ENCODE results near the gene MRTFA. TPM values are rescaled to one million over a fixed set of nuclear protein-coding genes. Genes with fewer than 3 reads are reported as not detected.

MRTFA gene
- polyA plus RNA-seq, 2 donors, result 10.7 to 16.5 TPM

DNA sequence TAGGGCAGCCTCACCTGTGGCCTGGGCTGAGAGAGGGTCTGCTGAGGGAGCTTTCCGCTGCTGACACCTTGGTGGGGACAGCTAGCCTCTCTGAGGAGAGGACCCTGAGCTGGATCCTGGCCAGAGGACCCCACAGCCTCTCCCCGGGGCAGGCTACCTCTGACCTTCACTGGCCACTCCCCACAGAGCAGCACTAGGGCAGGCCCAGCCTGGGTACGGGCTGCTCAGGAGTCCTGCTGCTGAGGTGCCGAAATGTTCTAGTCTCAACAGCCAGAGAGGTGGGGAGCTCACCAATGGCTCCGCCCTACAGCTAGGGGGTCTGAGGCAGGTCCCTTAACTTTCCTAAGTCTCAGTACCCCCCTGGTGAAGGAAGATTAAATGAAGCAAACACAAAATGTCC is 218.6 kb downstream of the MRTFA start:
- peaks cover 0 to 3% of the 10 kb centered on the region in 2 donors for H3K4me1 ChIP-seq (ENCODE audit: control insufficient read depth in 2 of 2, insufficient read depth in 2 of 2, low read length in 1 of 2)
- 93% methylated on average over 5 of the region's 5 CpGs for WGBS, 2 donors
- peaks cover 20 to 44% of the 10 kb centered on the region in 2 donors for H3K36me3 ChIP-seq (ENCODE audit: control insufficient read depth in 2 of 2, insufficient read depth in 2 of 2, low read length in 1 of 2)
- H3K9me3 ChIP-seq (ENCODE audit: control insufficient read depth in 2 of 2, insufficient read depth in 1 of 2, low read depth in 1 of 2, low read length in 1 of 2), result no peaks in the 10 kb centered on the region
- no peak overlapping the region for H3K4me3 ChIP-seq (ENCODE audit: low read depth in 1 of 2, low read length in 2 of 2)
- H3K27ac ChIP-seq (ENCODE audit: low read depth in 2 of 2, low read length in 1 of 2), result no peak overlapping the region
- H3K27me3 ChIP-seq (ENCODE audit: control insufficient read depth in 1 of 2, insufficient read depth in 2 of 2, low read length in 2 of 2), result no peaks in the 10 kb centered on the region

GRCh38 chr22:40417041-40417440 is 219.5 kb downstream of the MRTFA start:
- no peak overlapping the region for H3K4me3 ChIP-seq (ENCODE audit: low read depth in 1 of 2, low read length in 2 of 2)
- H3K27ac ChIP-seq (ENCODE audit: low read depth in 2 of 2, low read length in 1 of 2), result no peak overlapping the region
- peaks cover 20 to 36% of the 10 kb centered on the region in 2 donors for H3K36me3 ChIP-seq (ENCODE audit: control insufficient read depth in 2 of 2, insufficient read depth in 2 of 2, low read length in 1 of 2)
- 93 to 95% methylated on average over 8 of the region's 8 CpGs for WGBS, 2 donors
- peaks cover 0 to 3% of the 10 kb centered on the region in 2 donors for H3K4me1 ChIP-seq (ENCODE audit: control insufficient read depth in 2 of 2, insufficient read depth in 2 of 2, low read length in 1 of 2)
- H3K27me3 ChIP-seq (ENCODE audit: control insufficient read depth in 1 of 2, insufficient read depth in 2 of 2, low read length in 2 of 2), result no peaks in the 10 kb centered on the region
- no peaks in the 10 kb centered on the region for H3K9me3 ChIP-seq (ENCODE audit: control insufficient read depth in 2 of 2, insufficient read depth in 1 of 2, low read depth in 1 of 2, low read length in 1 of 2)

- Histone ChIP-seq H3K27me3 (ENCODE audit: control insufficient read depth in 1 of 2, insufficient read depth in 2 of 2, low read length in 2 of 2) (no peaks in the 10 kb centered on the region), H3K9me3 (ENCODE audit: control insufficient read depth in 2 of 2, insufficient read depth in 1 of 2, low read depth in 1 of 2, low read length in 1 of 2) (no peaks in the 10 kb centered on the region), H3K27ac (ENCODE audit: low read depth in 2 of 2, low read length in 1 of 2) (no peak overlapping the region), H3K36me3 (ENCODE audit: control insufficient read depth in 2 of 2, insufficient read depth in 2 of 2, low read length in 1 of 2) (peaks cover 20 to 36% of the 10 kb centered on the region in 2 donors), H3K4me3 (ENCODE audit: low read depth in 1 of 2, low read length in 2 of 2) (no peak overlapping the region), H3K4me1 (ENCODE audit: control insufficient read depth in 2 of 2, insufficient read depth in 2 of 2, low read length in 1 of 2) (peaks cover 0 to 3% of the 10 kb centered on the region in 2 donors)
- WGBS, 2 donors, result 94% methylated on average over 11 of the region's 11 CpGs
These were observed 219.9 kb downstream of the MRTFA start for GRCh38 chr22:40416636-40417035.

DNA sequence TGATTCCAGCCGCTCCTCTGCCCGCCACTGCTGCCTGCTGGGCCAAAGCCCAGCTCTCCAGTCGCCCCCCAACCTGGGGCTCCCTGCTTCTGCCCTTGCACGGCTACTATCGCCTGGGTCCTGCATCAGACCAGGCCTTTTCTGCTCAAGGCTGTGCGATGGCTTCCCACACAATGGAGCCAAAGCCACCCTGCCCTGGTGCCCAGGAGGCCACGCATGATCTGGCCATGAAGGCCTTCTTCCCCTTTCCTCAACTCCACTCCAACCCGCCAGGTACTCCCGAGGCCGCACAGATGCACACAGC is 220.3 kb downstream of the MRTFA start:
- H3K9me3 ChIP-seq (ENCODE audit: control insufficient read depth in 2 of 2, insufficient read depth in 1 of 2, low read depth in 1 of 2, low read length in 1 of 2), result no peaks in the 10 kb centered on the region
- H3K36me3 ChIP-seq (ENCODE audit: control insufficient read depth in 2 of 2, insufficient read depth in 2 of 2, low read length in 1 of 2), result peaks cover 22 to 39% of the 10 kb centered on the region in 2 donors
- H3K4me1 ChIP-seq (ENCODE audit: control insufficient read depth in 2 of 2, insufficient read depth in 2 of 2, low read length in 1 of 2), result peaks cover 0 to 3% of the 10 kb centered on the region in 2 donors
- 94 to 96% methylated on average over 10 of the region's 10 CpGs for WGBS, 2 donors
- no peak overlapping the region for H3K27ac ChIP-seq (ENCODE audit: low read depth in 2 of 2, low read length in 1 of 2)
- H3K27me3 ChIP-seq (ENCODE audit: control insufficient read depth in 1 of 2, insufficient read depth in 2 of 2, low read length in 2 of 2), result no peaks in the 10 kb centered on the region
- no peak overlapping the region for H3K4me3 ChIP-seq (ENCODE audit: low read depth in 1 of 2, low read length in 2 of 2)

GRCh38 chr22:40415531-40416266 is 220.8 kb downstream of the MRTFA start:
- Histone ChIP-seq H3K4me1 (ENCODE audit: control insufficient read depth in 2 of 2, insufficient read depth in 2 of 2, low read length in 1 of 2) (peaks cover 0 to 3% of the 10 kb centered on the region in 2 donors), H3K4me3 (ENCODE audit: low read depth in 1 of 2, low read length in 2 of 2) (no peak overlapping the region), H3K27me3 (ENCODE audit: control insufficient read depth in 1 of 2, insufficient read depth in 2 of 2, low read length in 2 of 2) (no peaks in the 10 kb centered on the region), H3K9me3 (ENCODE audit: control insufficient read depth in 2 of 2, insufficient read depth in 1 of 2, low read depth in 1 of 2, low read length in 1 of 2) (no peaks in the 10 kb centered on the region), H3K36me3 (ENCODE audit: control insufficient read depth in 2 of 2, insufficient read depth in 2 of 2, low read length in 1 of 2) (peaks cover 23 to 39% of the 10 kb centered on the region in 2 donors), H3K27ac (ENCODE audit: low read depth in 2 of 2, low read length in 1 of 2) (peak overlapping the region in 1 of 2 donors; percentile 63)
- WGBS, 2 donors, result 67 to 69% methylated on average over 19 of the region's 19 CpGs

DNA sequence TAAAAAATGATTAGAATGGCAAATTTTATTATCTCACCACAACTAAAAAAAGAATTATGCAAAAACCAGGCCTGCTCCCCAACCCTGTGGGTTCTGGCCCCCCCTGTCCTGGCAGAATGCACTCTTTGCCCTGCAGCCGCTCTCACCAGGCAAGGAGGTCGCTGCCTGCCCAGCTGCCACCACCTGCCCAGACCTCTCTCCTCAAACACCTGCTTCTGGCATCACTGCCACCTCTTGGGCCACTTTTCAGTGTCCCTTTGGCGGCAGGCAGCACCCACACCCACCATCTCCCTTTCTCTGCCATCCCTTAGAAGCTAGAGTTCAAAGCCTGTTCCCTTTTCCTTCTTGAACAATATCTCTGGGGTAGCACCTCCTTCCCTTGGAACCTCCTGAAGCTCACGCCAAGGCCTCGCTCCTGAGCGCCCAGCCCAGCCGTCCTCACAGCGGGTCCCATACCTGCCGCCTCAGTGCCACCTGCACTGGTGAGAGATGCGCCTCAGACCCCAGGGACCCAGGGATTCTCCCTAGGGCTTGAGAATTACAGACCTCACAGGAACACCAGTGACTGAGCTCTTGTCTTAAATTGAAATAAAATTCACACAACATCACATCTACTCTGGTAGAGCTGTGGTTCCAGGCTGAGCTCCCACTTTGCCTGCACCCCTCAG is 221.5 kb downstream of the MRTFA start:
- no peak overlapping the region for H3K27ac ChIP-seq (ENCODE audit: low read depth in 2 of 2, low read length in 1 of 2)
- no peaks in the 10 kb centered on the region for H3K27me3 ChIP-seq (ENCODE audit: control insufficient read depth in 1 of 2, insufficient read depth in 2 of 2, low read length in 2 of 2)
- H3K4me1 ChIP-seq (ENCODE audit: control insufficient read depth in 2 of 2, insufficient read depth in 2 of 2, low read length in 1 of 2), result peaks cover 0 to 6% of the 10 kb centered on the region in 2 donors
- H3K36me3 ChIP-seq (ENCODE audit: control insufficient read depth in 2 of 2, insufficient read depth in 2 of 2, low read length in 1 of 2), result peaks cover 21 to 37% of the 10 kb centered on the region in 2 donors
- no peak overlapping the region for H3K4me3 ChIP-seq (ENCODE audit: low read depth in 1 of 2, low read length in 2 of 2)
- 78 to 84% methylated on average over 10 of the region's 10 CpGs for WGBS, 2 donors
- H3K9me3 ChIP-seq (ENCODE audit: control insufficient read depth in 2 of 2, insufficient read depth in 1 of 2, low read depth in 1 of 2, low read length in 1 of 2), result no peaks in the 10 kb centered on the region

DNA sequence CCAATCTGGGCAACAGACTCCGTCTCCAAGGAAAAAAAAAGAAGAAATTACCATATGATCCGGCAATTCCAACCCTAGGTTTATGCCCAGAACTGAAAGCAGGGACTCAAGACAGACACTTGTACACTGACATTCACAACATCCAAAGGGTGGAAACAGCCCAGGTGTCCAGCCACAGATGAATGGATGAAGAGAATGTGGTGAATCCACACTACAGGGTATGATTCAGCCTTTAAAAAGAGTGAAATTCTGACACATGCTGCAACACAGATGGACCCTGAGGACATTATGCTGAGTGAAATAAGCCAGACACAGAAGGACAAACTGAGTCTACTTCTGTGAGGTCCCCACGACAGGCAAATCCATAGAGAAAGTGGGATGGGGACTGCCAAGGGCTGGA is 222.2 kb downstream of the MRTFA start:
- peaks cover 21 to 36% of the 10 kb centered on the region in 2 donors for H3K36me3 ChIP-seq (ENCODE audit: control insufficient read depth in 2 of 2, insufficient read depth in 2 of 2, low read length in 1 of 2)
- H3K9me3 ChIP-seq (ENCODE audit: control insufficient read depth in 2 of 2, insufficient read depth in 1 of 2, low read depth in 1 of 2, low read length in 1 of 2), result no peaks in the 10 kb centered on the region
- no peak overlapping the region for H3K4me3 ChIP-seq (ENCODE audit: low read depth in 1 of 2, low read length in 2 of 2)
- no peaks in the 10 kb centered on the region for H3K27me3 ChIP-seq (ENCODE audit: control insufficient read depth in 1 of 2, insufficient read depth in 2 of 2, low read length in 2 of 2)
- 46 to 47% methylated on average over 3 of the region's 3 CpGs for WGBS, 2 donors
- H3K4me1 ChIP-seq (ENCODE audit: control insufficient read depth in 2 of 2, insufficient read depth in 2 of 2, low read length in 1 of 2), result peaks cover 0 to 6% of the 10 kb centered on the region in 2 donors
- no peak overlapping the region for H3K27ac ChIP-seq (ENCODE audit: low read depth in 2 of 2, low read length in 1 of 2)

GRCh38 chr22:40413873-40414272 is 222.6 kb downstream of the MRTFA start:
- Histone ChIP-seq H3K36me3 (ENCODE audit: control insufficient read depth in 2 of 2, insufficient read depth in 2 of 2, low read length in 1 of 2) (peaks cover 19 to 36% of the 10 kb centered on the region in 2 donors), H3K9me3 (ENCODE audit: control insufficient read depth in 2 of 2, insufficient read depth in 1 of 2, low read depth in 1 of 2, low read length in 1 of 2) (no peaks in the 10 kb centered on the region), H3K4me1 (ENCODE audit: control insufficient read depth in 2 of 2, insufficient read depth in 2 of 2, low read length in 1 of 2) (peaks cover 0 to 6% of the 10 kb centered on the region in 2 donors), H3K4me3 (ENCODE audit: low read depth in 1 of 2, low read length in 2 of 2) (no peak overlapping the region), H3K27ac (ENCODE audit: low read depth in 2 of 2, low read length in 1 of 2) (no peak overlapping the region), H3K27me3 (ENCODE audit: control insufficient read depth in 1 of 2, insufficient read depth in 2 of 2, low read length in 2 of 2) (no peaks in the 10 kb centered on the region)
- 65 to 72% methylated on average over 13 of the region's 13 CpGs for WGBS, 2 donors

DNA sequence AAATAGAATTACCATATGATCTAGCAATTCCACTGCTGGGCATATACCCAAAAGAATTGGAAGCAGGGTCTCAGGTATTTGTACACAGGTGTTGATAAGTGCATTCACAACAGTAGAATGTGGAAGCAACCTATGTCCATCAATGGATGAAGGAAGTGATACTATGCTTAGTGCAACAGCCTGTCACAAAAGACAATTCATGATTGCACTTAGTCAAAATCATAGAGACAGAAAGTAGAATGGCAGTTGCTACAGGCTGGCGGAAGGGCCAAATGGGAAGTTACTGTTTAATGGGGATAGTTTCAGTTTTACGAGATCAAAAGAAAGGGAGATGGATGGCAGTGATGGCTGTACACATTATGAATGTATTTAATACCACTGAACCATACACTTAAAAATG is 224.1 kb downstream of the MRTFA start:
- Histone ChIP-seq H3K27me3 (ENCODE audit: control insufficient read depth in 1 of 2, insufficient read depth in 2 of 2, low read length in 2 of 2) (no peaks in the 10 kb centered on the region), H3K4me3 (ENCODE audit: low read depth in 1 of 2, low read length in 2 of 2) (no peak overlapping the region), H3K4me1 (ENCODE audit: control insufficient read depth in 2 of 2, insufficient read depth in 2 of 2, low read length in 1 of 2) (peaks cover 0 to 7% of the 10 kb centered on the region in 2 donors), H3K36me3 (ENCODE audit: control insufficient read depth in 2 of 2, insufficient read depth in 2 of 2, low read length in 1 of 2) (peaks cover 21 to 42% of the 10 kb centered on the region in 2 donors), H3K27ac (ENCODE audit: low read depth in 2 of 2, low read length in 1 of 2) (no peak overlapping the region), H3K9me3 (ENCODE audit: control insufficient read depth in 2 of 2, insufficient read depth in 1 of 2, low read depth in 1 of 2, low read length in 1 of 2) (no peaks in the 10 kb centered on the region)
- 82 to 89% methylated on average over 2 of the region's 2 CpGs for WGBS, 2 donors

DNA sequence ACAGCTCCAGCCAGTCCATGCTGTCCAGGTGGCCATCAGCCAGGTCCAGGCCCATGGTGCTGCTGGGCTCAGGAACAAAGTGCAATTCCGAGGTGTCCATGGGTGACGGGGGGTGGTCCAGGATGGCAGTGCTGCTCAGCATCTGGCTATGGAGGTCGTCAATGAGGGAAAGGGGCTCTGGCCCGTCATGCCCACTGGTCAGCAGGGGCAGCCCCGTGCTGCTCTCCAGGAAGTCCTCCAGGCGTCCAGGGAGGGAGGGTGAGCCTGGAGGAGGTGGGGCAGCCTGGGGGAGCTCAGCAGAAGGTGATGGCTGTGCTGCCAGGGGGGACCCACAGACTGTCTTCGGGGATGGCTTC is 225.0 kb downstream of the MRTFA start:
- Histone ChIP-seq H3K27ac (ENCODE audit: low read depth in 2 of 2, low read length in 1 of 2) (no peak overlapping the region), H3K4me3 (ENCODE audit: low read depth in 1 of 2, low read length in 2 of 2) (no peak overlapping the region), H3K9me3 (ENCODE audit: control insufficient read depth in 2 of 2, insufficient read depth in 1 of 2, low read depth in 1 of 2, low read length in 1 of 2) (no peaks in the 10 kb centered on the region), H3K4me1 (ENCODE audit: control insufficient read depth in 2 of 2, insufficient read depth in 2 of 2, low read length in 1 of 2) (peaks cover 0 to 7% of the 10 kb centered on the region in 2 donors), H3K27me3 (ENCODE audit: control insufficient read depth in 1 of 2, insufficient read depth in 2 of 2, low read length in 2 of 2) (no peaks in the 10 kb centered on the region), H3K36me3 (ENCODE audit: control insufficient read depth in 2 of 2, insufficient read depth in 2 of 2, low read length in 1 of 2) (peaks cover 28 to 52% of the 10 kb centered on the region in 2 donors)
- 82 to 89% methylated on average over 7 of the region's 7 CpGs for WGBS, 2 donors

Measured in esophagus (tissue), 2 donors.